Measurements from ENCODE around the gene EML4. TPM values are rescaled to one million over a fixed set of nuclear protein-coding genes. Genes with fewer than 3 reads are reported as not detected.

Gene EML4
- total RNA-seq, 1 experiment from 2014 or later: 52.0 TPM

DNA sequence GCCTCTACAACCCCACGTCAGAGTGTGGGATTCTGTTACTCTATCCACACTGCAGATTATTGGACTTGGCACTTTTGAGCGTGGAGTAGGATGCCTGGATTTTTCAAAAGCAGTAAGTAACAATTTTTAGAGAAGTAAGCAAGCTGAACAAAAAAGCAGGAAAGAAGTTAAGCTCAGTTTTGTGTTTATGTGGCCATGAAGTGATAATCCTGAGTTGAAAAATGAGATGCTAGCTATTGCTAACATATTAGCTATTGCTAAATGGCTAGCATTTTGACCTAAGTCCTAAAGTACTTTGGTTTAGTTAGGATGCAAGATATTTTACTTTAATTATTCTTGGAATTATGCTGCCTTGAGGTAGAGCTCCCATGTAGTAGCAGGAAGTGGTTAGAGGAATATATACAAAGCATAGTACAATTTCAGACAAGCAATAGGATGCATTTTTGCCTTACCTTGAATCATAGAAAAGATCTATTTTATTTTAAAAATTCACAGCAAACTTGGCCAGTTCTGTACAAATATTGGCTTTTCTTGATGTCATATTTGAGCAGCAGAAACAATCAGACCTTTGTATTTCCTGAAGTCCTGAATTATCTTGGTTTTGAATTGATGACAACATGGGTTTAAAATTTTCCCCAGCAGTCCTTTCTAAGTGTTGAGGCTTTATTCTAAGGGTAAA lies 117.3 kb downstream of the EML4 start:
- no peaks in the 10 kb centered on the region for H3K4me1 ChIP-seq (replicated peaks; ENCODE audit: insufficient read depth)
- no peak overlapping the region for H3K4me3 ChIP-seq
- no peaks in the 10 kb centered on the region for H3K9me3 ChIP-seq (ENCODE audit: insufficient read depth, low read depth)
- ChIA-PET CTCF (no interaction called here), POLR2A (ENCODE audit: unreplicated experiment) (no interaction called here)
- no peaks in the 10 kb centered on the region; the same call in 1 of the 2 replicates for H3F3A ChIP-seq (ENCODE audit: insufficient read depth, low read depth)
- no peak overlapping the region for H3K4me2 ChIP-seq
- BruUV-seq (replicated peaks): no TSS peak
- no peaks in the 10 kb centered on the region for H3K27me3 ChIP-seq (ENCODE audit: insufficient read depth, low read depth)
- no peak for DNase-seq
- no peaks in the 10 kb centered on the region for H3K9me2 ChIP-seq (ENCODE audit: insufficient read depth)
- peaks cover 10% of the 10 kb centered on the region for H3K36me3 ChIP-seq (ENCODE audit: low read depth)
- H3K27ac ChIP-seq: no peak overlapping the region
- no peak overlapping the region for H2AFZ ChIP-seq
- no peak for TF ChIP-seq EZH2 (IDR thresholded peaks at IDR 0.05; ENCODE audit: low read depth)
- intact Hi-C loops (cut with micrococcal nuclease; ENCODE audit: unreplicated experiment): no loop called here
- H3K79me2 ChIP-seq (ENCODE audit: low read depth): no peaks in the 10 kb centered on the region
- no peaks in the 10 kb centered on the region for H4K20me1 ChIP-seq (ENCODE audit: insufficient read depth)

DNA sequence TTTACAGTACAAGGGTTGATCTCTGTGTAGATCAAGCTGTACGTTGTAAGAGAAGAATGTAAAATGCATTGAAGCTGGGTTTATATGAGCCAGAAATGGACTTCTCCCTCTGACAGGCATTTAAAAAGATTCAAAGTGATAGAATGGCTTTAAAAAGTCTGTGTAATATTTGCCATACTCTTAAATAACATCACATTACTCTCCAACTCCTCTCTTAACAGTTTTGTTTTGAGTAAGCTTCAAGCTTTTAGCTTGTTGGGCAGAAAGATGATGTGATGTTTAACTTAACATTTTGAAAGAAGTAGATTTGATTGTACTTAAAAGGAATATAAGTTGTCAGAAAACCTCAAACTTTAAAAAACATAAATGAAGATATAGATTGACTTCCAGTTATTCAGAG lies 119.7 kb downstream of the EML4 start:
- CTCF ChIA-PET: interaction anchor here (0.6 kb wide), 1 partner anchor 56 kb away, joined by 6 read pairs; no protein-coding TSS in a partner anchor
- Histone ChIP-seq H3F3A (ENCODE audit: insufficient read depth, low read depth) (no peaks in the 10 kb centered on the region; the same call in 1 of the 2 replicates), H3K27ac (no peak overlapping the region), H3K4me1 (replicated peaks; ENCODE audit: insufficient read depth) (no peaks in the 10 kb centered on the region), H4K20me1 (ENCODE audit: insufficient read depth) (no peaks in the 10 kb centered on the region), H3K79me2 (ENCODE audit: low read depth) (no peaks in the 10 kb centered on the region), H3K36me3 (ENCODE audit: low read depth) (peaks cover 8% of the 10 kb centered on the region), H3K4me2 (no peak overlapping the region), H3K9me2 (ENCODE audit: insufficient read depth) (no peaks in the 10 kb centered on the region), H3K27me3 (ENCODE audit: insufficient read depth, low read depth) (no peaks in the 10 kb centered on the region), H3K4me3 (no peak overlapping the region), H2AFZ (no peak overlapping the region), H3K9me3 (ENCODE audit: insufficient read depth, low read depth) (no peaks in the 10 kb centered on the region)
- BruUV-seq (replicated peaks): no TSS peak
- intact Hi-C loops (cut with micrococcal nuclease; ENCODE audit: unreplicated experiment): no loop called here
- POLR2A ChIA-PET (ENCODE audit: unreplicated experiment): no interaction called here
- no peak for DNase-seq
- no peak for TF ChIP-seq EZH2 (IDR thresholded peaks at IDR 0.05; ENCODE audit: low read depth)
- TF ChIP-seq, protein P1, sequence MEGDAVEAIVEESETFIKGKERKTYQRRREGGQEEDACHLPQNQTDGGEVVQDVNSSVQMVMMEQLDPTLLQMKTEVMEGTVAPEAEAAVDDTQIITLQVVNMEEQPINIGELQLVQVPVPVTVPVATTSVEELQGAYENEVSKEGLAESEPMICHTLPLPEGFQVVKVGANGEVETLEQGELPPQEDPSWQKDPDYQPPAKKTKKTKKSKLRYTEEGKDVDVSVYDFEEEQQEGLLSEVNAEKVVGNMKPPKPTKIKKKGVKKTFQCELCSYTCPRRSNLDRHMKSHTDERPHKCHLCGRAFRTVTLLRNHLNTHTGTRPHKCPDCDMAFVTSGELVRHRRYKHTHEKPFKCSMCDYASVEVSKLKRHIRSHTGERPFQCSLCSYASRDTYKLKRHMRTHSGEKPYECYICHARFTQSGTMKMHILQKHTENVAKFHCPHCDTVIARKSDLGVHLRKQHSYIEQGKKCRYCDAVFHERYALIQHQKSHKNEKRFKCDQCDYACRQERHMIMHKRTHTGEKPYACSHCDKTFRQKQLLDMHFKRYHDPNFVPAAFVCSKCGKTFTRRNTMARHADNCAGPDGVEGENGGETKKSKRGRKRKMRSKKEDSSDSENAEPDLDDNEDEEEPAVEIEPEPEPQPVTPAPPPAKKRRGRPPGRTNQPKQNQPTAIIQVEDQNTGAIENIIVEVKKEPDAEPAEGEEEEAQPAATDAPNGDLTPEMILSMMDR (conservative IDR thresholded peaks at IDR 0.05): no peak

DNA sequence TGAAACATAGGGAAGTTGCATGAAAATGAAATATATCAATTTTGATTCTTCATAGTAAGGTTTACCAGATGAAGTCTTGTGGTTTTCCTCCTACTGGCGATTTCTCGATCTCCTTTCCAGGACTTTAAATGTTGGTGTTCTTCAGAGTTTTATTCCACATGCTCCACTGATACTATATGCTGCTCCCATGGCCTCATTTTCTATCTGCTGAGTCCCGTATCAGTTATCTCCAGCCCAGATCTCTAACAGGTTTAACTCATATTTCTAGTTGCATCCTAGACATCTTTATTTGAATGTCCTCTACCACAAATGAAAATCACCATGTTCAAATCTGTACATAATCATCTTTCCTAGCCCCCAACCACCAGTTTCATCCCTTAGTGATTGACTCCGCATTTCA lies 120.1 kb downstream of the EML4 start:
- no peak overlapping the region for H3K27ac ChIP-seq
- no peaks in the 10 kb centered on the region for H3K9me2 ChIP-seq (ENCODE audit: insufficient read depth)
- TF ChIP-seq EZH2 (IDR thresholded peaks at IDR 0.05; ENCODE audit: low read depth): no peak
- TF ChIP-seq, protein P1 (conservative IDR thresholded peaks at IDR 0.05): no peak
- ChIA-PET CTCF (interaction anchor here (0.6 kb wide), 2 partner anchors 56 to 310 kb away, joined by 4 to 6 read pairs; no protein-coding TSS in a partner anchor), POLR2A (ENCODE audit: unreplicated experiment) (no interaction called here)
- no peak for DNase-seq
- H3F3A ChIP-seq (ENCODE audit: insufficient read depth, low read depth): no peaks in the 10 kb centered on the region; the same call in 1 of the 2 replicates
- no peaks in the 10 kb centered on the region for H3K4me1 ChIP-seq (replicated peaks; ENCODE audit: insufficient read depth)
- H4K20me1 ChIP-seq (ENCODE audit: insufficient read depth): no peaks in the 10 kb centered on the region
- no peak overlapping the region for H3K4me2 ChIP-seq
- H3K4me3 ChIP-seq: no peak overlapping the region
- no peaks in the 10 kb centered on the region for H3K9me3 ChIP-seq (ENCODE audit: insufficient read depth, low read depth)
- intact Hi-C loops (cut with micrococcal nuclease; ENCODE audit: unreplicated experiment): no loop called here
- H3K27me3 ChIP-seq (ENCODE audit: insufficient read depth, low read depth): no peaks in the 10 kb centered on the region
- peaks cover 8% of the 10 kb centered on the region for H3K36me3 ChIP-seq (ENCODE audit: low read depth)
- BruUV-seq (replicated peaks): no TSS peak
- H3K79me2 ChIP-seq (ENCODE audit: low read depth): no peaks in the 10 kb centered on the region
- H2AFZ ChIP-seq: no peak overlapping the region
